Measurements from ENCODE around the gene LITAF.
"Not testable (repeated sequence)": the region's sequence is repeated elsewhere in the genome, so short reads cannot be mapped to it uniquely, and the experiment has no call there.

- not testable (repeated sequence) for TF ChIP-seq CTCF (conservative IDR thresholded peaks at IDR 0.05; ENCODE audit: low read length); EZH2phosphoT487 (IDR thresholded peaks at IDR 0.05; ENCODE audit: borderline replicate concordance, low read depth, low read length)
Measured at GRCh38 chr16:11558308-11558823, 28.4 kb downstream of the LITAF start.
